HepG2 (cell line): ENCODE results near the gene DCUN1D3. TPM values are rescaled to one million over a fixed set of nuclear protein-coding genes. Genes with fewer than 3 reads are reported as not detected.

Experiments used
- ATRX ChIP-seq: sonication (generic); formaldehyde crosslinking; IDR thresholded peaks from 2 replicates; pipeline ENCODE4 v1.4.0; 2020; ENCODE audit warnings: missing genetic modification reagents, borderline replicate concordance
- CAMTA2 ChIP-seq: sonication (generic); formaldehyde crosslinking; IDR thresholded peaks from 2 replicates; pipeline ENCODE4 v1.4.0; 2020; ENCODE audit warnings: mild to moderate bottlenecking, missing genetic modification reagents, borderline replicate concordance
- CBX2 ChIP-seq, 2 experiments: fragments of 200-600 bp in 1 of 2; sonication (generic); formaldehyde crosslinking in 1 of 2; IDR thresholded peaks; 2 replicates each; pipeline versions ENCODE4 v1.7.0 to v1.8.1; 2018 to 2022; ENCODE audit warnings: low read depth in 2 of 2, low read length in 1 of 2, mild to moderate bottlenecking in 1 of 2, missing genetic modification reagents in 1 of 2
- DPF2 ChIP-seq: sonication (generic); formaldehyde crosslinking; IDR thresholded peaks from 2 replicates; pipeline ENCODE4 v1.4.0; 2020; ENCODE audit warnings: mild to moderate bottlenecking, low read depth, missing genetic modification reagents, borderline replicate concordance
- GTF2F1 ChIP-seq: fragments of 150-350 bp; IDR thresholded peaks from 2 replicates; pipeline ENCODE4 v1.6.1; 2014; ENCODE audit warnings: low read length
- MEF2D ChIP-seq: sonication (generic); formaldehyde crosslinking; IDR thresholded peaks from 2 replicates; pipeline ENCODE4 v1.5.1; 2020; ENCODE audit warnings: mild to moderate bottlenecking, missing genetic modification reagents
- MNT ChIP-seq: fragments of 450-650 bp; IDR thresholded peaks from 2 replicates; pipeline ENCODE4 v1.6.1; 2016
- NONO ChIP-seq, 2 experiments: fragments of 450-650 bp in 1 of 2; sonication (generic) in 1 of 2; formaldehyde crosslinking in 1 of 2; IDR thresholded peaks in 1 of 2; conservative IDR thresholded peaks in 1 of 2; 2 replicates each; pipeline versions ENCODE4 v1.6.1 to v1.8.0; 2017 to 2022; ENCODE audit warnings: mild to moderate bottlenecking in 1 of 2, missing genetic modification reagents in 1 of 2, moderate library complexity in 1 of 2
- NR2F2 ChIP-seq: IDR thresholded peaks from 2 replicates; pipeline ENCODE4 v1.6.1; 2012; ENCODE audit warnings: low read depth, inconsistent platforms, borderline replicate concordance
- PRPF4 ChIP-seq: fragments of 200-400 bp; formaldehyde crosslinking; IDR thresholded peaks from 2 replicates; pipeline ENCODE4 v1.6.1; 2016; ENCODE audit warnings: low read length, low read depth; ENCODE audit not compliant: poor library complexity, severe bottlenecking
- SNRNP70 ChIP-seq: fragments of 200-400 bp; formaldehyde crosslinking; IDR thresholded peaks from 2 replicates; pipeline ENCODE4 v1.6.1; 2017; ENCODE audit warnings: mild to moderate bottlenecking, low read depth, low read length, moderate library complexity
- ZBTB14 ChIP-seq: sonication (generic); formaldehyde crosslinking; IDR thresholded peaks from 2 replicates; pipeline ENCODE4 v1.4.0; 2020; ENCODE audit warnings: missing genetic modification reagents
- ZMAT3 ChIP-seq: sonication (generic); formaldehyde crosslinking; conservative IDR thresholded peaks from 2 replicates; pipeline ENCODE4 v1.7.0; 2021; ENCODE audit warnings: missing genetic modification reagents
- ZNF224 ChIP-seq: sonication (generic); formaldehyde crosslinking; IDR thresholded peaks from 2 replicates; pipeline ENCODE4 v1.5.0; 2020; ENCODE audit warnings: mild to moderate bottlenecking, missing genetic modification reagents
- ZNF280B ChIP-seq: sonication (generic); formaldehyde crosslinking; IDR thresholded peaks from 2 replicates; pipeline ENCODE4 v1.5.0; 2020; ENCODE audit warnings: missing genetic modification reagents, mild to moderate bottlenecking, borderline replicate concordance
- ZNF572 ChIP-seq: sonication (generic); formaldehyde crosslinking; IDR thresholded peaks from 2 replicates; pipeline ENCODE4 v1.5.1; 2020; ENCODE audit warnings: mild to moderate bottlenecking, missing genetic modification reagents
- ZNF616 ChIP-seq: sonication (generic); formaldehyde crosslinking; IDR thresholded peaks from 2 replicates; pipeline ENCODE4 v1.5.0; 2020; ENCODE audit warnings: low read depth, mild to moderate bottlenecking, missing genetic modification reagents
- ZNF766 ChIP-seq: sonication (generic); formaldehyde crosslinking; IDR thresholded peaks from 2 replicates; pipeline ENCODE4 v1.5.0; 2020; ENCODE audit warnings: missing genetic modification reagents, borderline replicate concordance
- polyA plus RNA-seq, 8 experiments: library from polyadenylated mRNA; depleted of rRNA in 3 of 8; stranded (reverse) in 7 of 8; unstranded in 1 of 8; fragments of >200 nt; fragmentation: Illumina TruSeq in 4 of 8; extraction: Trizol in 4 of 8; gene quantifications; 2 replicates each; pipeline versions ENCODE4 v1.2.1 to v1.2.3, GENCODE V29; 2011 to 2016; ENCODE audit warnings: low read depth in 4 of 8, missing spikeins in 1 of 8, mixed read lengths in 1 of 8; ENCODE audit not compliant: insufficient read depth in 1 of 8
- total RNA-seq, 5 experiments: library from RNA; depleted of rRNA; stranded (reverse); fragments of >200 nt; fragmentation: Illumina TruSeq; extraction: Trizol; gene quantifications; 2 replicates each; pipeline ENCODE4 v1.2.3, GENCODE V29; 2016; ENCODE audit warnings: low read depth in 1 of 5
- TF ChIP-seq, protein P1 (sequence below): sonication (generic); formaldehyde crosslinking; IDR thresholded peaks from 2 replicates; pipeline ENCODE4 v1.4.0; 2020; ENCODE audit warnings: missing genetic modification reagents
- TF ChIP-seq, protein P2 (sequence below): sonication (generic); formaldehyde crosslinking; IDR thresholded peaks from 2 replicates; pipeline ENCODE4 v1.4.0; 2020; ENCODE audit warnings: missing genetic modification reagents

DCUN1D3 gene
- total and polyA plus RNA-seq, 2 of the 13 experiments (the other 11 are each of a cell fraction or from before 2014, with no cell fraction given): 5.0 to 19.3 TPM

GRCh38 chr16:20807862-20808261 lies 92.3 kb downstream of the DCUN1D3 start (continued):
- TF ChIP-seq ZNF572 (CRISPR knock-in tag) (peak; percentile 52; the same call in 1 of the 2 replicates), ZMAT3 (no peak), SNRNP70 (no peak), ZNF616 (CRISPR knock-in tag) (no peak), DPF2 (CRISPR knock-in tag) (no peak), GTF2F1 (no peak), NR2F2 (no peak), PRPF4 (no peak), ZNF224 (CRISPR knock-in tag) (0 out of 2 replicates have a peak, but pooled peaks have one; percentile 23), MNT (no peak), CAMTA2 (CRISPR knock-in tag) (no peak), MEF2D (CRISPR knock-in tag) (no peak), ZNF280B (CRISPR knock-in tag) (no peak), NONO (IDR thresholded peaks at IDR 0.05) (no peak), NONO (CRISPR knock-in tag; conservative IDR thresholded peaks at IDR 0.05) (0 out of 2 replicates have a peak, but pooled peaks have one; percentile 17), ATRX (CRISPR knock-in tag) (no peak), ZBTB14 (CRISPR knock-in tag) (no peak), ZNF766 (no peak), CBX2 (IDR thresholded peaks at IDR 0.05; ENCODE audit: low read depth, low read length) (no peak), CBX2 (CRISPR knock-in tag; IDR thresholded peaks at IDR 0.05; ENCODE audit: low read depth) (no peak)
- TF ChIP-seq, protein P1, sequence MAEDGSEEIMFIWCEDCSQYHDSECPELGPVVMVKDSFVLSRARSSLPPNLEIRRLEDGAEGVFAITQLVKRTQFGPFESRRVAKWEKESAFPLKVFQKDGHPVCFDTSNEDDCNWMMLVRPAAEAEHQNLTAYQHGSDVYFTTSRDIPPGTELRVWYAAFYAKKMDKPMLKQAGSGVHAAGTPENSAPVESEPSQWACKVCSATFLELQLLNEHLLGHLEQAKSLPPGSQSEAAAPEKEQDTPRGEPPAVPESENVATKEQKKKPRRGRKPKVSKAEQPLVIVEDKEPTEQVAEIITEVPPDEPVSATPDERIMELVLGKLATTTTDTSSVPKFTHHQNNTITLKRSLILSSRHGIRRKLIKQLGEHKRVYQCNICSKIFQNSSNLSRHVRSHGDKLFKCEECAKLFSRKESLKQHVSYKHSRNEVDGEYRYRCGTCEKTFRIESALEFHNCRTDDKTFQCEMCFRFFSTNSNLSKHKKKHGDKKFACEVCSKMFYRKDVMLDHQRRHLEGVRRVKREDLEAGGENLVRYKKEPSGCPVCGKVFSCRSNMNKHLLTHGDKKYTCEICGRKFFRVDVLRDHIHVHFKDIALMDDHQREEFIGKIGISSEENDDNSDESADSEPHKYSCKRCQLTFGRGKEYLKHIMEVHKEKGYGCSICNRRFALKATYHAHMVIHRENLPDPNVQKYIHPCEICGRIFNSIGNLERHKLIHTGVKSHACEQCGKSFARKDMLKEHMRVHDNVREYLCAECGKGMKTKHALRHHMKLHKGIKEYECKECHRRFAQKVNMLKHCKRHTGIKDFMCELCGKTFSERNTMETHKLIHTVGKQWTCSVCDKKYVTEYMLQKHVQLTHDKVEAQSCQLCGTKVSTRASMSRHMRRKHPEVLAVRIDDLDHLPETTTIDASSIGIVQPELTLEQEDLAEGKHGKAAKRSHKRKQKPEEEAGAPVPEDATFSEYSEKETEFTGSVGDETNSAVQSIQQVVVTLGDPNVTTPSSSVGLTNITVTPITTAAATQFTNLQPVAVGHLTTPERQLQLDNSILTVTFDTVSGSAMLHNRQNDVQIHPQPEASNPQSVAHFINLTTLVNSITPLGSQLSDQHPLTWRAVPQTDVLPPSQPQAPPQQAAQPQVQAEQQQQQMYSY (CRISPR knock-in tag): no peak
- TF ChIP-seq, protein P2, sequence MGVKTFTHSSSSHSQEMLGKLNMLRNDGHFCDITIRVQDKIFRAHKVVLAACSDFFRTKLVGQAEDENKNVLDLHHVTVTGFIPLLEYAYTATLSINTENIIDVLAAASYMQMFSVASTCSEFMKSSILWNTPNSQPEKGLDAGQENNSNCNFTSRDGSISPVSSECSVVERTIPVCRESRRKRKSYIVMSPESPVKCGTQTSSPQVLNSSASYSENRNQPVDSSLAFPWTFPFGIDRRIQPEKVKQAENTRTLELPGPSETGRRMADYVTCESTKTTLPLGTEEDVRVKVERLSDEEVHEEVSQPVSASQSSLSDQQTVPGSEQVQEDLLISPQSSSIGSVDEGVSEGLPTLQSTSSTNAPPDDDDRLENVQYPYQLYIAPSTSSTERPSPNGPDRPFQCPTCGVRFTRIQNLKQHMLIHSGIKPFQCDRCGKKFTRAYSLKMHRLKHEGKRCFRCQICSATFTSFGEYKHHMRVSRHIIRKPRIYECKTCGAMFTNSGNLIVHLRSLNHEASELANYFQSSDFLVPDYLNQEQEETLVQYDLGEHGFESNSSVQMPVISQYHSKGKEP (CRISPR knock-in tag): no peak
